NCI-H187 (cell line): ENCODE measurements around the gene C9orf85.
"Not testable (repeated sequence)": the region's sequence is repeated elsewhere in the genome, so short reads cannot be mapped to it uniquely, and the experiment has no call there.

ENCODE experiments used
- DNase-seq, 2 experiments: peaks; one replicate each; lab custom pipeline; 2025; lab: John Stamatoyannopoulos, UW

C9orf85 gene

DNA sequence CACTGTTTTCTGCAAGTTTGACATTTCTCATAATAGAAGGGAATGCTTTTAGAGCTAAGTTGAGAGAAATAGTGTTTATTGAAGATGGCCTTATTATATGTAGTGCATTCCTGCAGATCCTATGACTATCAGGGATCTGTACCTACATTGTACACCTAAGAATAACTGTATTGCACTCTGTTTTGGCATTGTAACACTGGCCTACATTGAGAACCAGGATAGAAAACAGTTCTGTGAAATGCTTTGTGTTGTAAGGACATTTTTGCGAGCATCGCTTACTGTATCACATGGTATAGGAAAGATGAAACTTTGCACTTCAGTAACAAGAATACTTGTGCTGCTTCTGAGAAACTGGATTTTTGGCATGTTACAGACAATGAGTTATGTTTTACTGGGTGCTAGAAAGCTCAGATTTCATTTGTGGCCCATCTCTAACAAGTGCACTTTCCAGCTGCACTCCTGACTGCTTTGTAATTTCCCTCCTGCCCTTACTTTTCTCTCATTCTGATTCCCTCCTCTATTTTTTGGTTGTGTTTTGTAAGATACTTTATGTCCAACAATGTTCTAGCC, 30.6 kb downstream of the C9orf85 start:
- no peak for DNase-seq

DNA sequence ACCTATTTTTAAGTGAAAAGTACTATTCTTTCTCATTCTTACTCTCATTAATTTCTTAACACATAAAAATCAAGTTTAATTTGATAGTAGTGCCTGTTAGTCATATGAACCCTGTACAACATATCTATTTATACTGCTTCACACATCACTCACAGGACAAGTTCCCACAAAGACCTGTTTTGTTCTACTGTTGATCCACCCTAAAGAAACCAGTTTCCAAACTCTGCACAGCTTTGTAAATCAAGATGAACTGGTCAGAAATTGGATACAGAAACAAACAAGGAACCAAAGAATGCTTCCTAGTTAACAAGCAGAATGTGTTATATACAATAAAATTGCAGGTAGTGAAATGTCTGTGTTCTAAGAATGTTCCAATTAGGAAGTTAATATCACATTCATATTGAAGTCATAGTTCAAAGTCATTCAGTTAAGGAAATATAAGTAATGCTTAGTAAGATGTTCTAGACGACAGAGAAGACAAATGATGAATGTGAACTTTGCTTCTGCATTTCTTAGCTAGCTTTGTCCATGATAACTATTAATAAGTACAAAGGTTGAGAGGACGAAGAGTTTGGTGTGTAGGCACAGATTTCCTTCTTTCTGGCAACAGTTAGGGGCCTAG, 33.4 kb downstream of the C9orf85 start:
- DNase-seq: no peak

DNA sequence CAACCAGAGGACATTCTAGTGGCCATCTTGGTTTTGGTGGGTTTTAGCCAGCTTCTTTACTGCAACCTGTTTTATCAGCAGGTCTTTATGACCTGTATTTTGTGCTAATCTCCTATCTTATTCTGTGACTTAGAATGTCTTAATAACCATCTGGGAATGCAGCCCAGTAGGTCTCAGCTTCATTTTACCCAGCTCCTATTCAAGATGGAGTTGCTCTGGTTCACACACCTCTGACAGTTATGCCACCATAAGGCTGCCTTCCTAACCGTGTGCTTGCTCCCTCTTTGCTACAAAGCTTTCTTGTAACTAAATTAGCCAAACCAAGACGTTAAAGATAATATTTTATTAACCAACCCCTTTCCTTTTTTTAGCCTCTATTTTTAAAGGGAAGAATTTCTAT, 43.2 kb downstream of the C9orf85 start:
- not testable (repeated sequence) for DNase-seq

DNA sequence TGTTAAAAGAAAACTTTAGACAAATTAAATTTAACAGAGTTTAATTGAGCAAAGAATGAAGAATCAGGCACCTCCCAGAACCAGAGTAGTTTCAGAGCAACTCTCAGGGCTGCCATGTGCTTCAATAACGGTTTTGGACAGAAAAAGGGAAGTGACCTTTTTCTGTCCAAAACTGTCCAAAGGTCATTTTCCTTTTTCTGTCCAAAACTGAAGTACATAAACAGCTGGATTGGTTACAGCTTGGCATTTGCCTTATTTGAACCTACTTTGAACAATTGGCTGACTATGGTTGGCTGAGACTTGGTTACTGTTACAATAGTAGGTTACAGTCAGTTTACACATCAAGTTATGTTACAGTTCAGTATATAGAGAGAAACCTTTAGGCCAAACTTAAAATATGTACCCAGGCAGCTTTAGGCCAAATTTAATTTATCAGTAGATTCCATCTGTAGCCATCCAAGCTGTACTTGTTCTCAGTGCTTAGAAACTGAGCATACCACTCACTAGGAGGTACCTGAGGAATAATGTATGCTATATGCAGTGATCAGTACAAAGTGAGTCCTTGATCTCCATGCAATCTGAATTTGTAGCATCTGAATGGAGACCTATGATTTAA, 44.0 kb downstream of the C9orf85 start:
- no peak for DNase-seq

DNA sequence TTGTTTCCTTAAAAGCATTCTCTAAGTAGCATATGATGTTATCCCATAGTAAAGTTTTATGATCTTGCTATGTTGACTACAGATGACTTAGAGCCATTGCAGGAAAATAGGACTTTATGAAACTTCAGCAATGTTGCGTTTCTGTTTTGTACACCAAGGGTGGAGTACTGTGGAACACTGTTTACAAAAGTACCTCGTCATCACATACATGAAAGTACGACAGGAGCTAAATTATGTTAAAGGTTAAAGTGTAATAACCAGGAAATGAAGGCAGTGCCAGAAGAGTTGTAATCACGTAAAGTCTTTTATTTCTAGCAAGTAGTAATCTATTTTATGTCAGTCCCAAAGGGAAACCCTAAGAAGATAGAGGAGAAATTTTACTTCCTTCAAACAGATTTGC, 50.9 kb downstream of the C9orf85 start:
- DNase-seq: no peak

DNA sequence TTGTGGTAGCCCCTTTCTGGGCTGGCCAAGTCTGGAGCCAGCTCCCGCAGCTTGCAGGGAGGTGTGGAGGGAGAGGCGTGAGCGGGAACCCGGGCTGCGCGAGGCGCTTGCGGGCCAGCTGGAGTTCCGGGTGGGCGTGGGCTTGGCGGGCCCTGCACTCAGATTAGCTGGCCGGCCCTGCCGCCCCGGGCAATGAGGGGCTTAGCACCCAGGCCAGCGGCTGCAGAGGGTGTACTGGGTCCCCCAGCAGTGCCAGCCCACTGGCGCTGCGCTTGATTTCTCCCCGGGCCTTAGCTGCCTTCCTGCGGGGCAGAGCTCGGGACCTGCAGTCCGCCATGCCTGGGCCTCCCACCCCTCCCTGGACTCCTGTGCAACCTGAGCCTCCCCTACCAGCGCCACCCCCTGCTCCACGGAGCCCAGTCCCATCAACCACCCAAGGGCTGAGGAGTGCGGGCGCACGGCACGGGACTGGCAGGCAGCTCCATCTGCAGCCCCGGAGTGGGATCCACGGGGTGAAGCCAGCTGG, 52.1 kb downstream of the C9orf85 start:
- not testable (repeated sequence) for DNase-seq

DNA sequence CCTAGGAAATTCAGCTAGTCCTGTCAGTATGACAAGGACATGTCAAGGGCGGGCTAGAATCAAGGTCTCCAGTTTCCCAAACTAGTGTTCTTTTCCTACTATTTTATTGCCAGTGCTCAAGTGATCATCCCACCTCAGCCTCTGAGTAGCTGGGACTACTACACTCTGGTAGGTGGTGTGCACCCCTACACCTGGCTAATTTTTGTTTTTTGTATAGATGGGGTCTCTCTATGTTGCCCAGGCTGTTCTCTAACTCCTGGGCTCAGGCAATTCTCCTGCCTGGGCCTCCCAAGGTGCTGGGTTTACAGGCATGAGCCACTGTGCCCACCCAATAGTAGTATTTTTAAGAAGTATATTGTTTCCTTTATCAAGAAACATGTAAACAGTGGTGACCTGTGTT, 54.0 kb downstream of the C9orf85 start:
- no peak for DNase-seq

DNA sequence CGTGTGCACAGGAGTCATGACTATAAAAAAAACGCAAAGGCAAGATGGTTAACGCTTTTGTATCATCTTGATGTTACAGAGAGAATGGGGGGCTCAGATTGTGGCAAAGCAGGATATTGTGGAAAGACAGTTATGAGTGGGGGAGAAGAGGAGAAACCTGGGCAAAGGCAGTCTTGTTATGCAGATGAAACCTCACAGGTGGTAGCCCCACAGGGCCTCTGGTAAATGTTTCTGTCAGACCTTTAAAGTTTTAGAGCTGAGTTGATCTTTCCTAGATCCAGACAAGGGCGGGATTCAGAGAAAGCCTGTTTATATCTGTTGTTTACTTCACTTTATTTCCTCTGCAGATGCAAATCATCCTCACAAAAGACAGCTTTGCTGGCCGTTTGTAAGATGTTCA, 55.2 kb downstream of the C9orf85 start:
- no peak for DNase-seq

DNA sequence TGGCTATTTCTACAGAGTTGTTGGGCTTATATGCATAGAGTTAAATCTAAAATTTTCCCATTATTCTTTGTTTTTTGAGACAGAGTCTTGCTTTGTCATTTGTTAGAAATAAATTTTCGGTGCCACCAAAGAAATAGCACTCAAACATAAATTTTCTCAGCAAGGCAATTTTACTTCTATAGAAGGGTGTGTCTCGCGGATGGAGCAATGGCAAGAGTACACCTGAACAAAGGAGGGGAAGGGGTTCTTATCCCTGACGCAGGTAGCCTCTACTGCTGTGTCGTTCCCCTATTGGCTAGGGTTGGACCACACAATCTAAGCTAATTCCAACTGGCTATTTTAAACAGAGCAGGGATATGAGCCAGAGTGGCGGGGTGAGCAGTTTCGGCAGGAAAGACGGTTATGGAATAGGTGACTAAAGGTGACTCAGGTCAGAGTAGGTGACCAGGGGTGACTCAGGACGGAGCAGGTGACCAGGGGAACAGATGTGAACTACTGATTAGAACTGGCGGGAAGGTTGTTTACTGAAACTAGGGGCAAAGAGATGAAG, 57.2 kb downstream of the C9orf85 start:
- DNase-seq: no peak

DNA sequence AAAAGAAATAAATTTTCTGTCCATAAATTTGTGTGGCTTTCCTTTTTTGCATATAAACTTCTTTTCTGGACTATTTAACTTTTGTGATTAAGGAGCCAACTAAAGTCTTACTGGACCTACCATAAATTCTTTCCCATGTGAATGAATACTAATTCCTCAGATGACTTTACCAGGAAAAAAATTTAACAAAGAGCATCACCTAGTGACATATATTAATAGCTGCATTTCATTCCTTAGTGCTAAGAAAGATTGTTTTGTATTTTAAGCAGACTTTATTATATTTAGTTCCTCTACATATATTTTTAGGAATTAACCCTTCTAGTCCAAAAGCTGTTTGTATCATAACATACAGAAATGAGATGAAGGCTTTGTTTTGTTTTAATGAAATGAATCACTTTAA, 64.4 kb downstream of the C9orf85 start:
- no peak for DNase-seq

DNA sequence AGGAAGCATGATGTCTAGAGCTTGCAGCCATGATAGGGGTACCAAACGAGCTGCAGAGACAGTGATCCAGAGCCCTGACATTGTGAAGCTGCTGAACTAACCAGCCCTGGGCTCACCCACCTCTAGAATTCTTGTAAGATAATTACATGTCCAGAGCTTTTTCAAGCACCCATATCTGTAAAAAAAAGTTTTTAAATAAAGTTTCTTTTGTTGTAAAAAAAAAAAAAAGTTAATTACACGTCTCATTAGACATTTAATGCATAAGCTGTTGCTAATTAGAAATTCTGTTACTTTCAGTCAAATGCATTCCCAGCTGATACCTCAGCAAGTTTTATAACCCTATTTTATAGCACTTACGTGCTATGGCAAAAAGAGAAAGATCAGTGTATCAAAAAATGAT, 65.6 kb downstream of the C9orf85 start:
- no peak for DNase-seq

DNA sequence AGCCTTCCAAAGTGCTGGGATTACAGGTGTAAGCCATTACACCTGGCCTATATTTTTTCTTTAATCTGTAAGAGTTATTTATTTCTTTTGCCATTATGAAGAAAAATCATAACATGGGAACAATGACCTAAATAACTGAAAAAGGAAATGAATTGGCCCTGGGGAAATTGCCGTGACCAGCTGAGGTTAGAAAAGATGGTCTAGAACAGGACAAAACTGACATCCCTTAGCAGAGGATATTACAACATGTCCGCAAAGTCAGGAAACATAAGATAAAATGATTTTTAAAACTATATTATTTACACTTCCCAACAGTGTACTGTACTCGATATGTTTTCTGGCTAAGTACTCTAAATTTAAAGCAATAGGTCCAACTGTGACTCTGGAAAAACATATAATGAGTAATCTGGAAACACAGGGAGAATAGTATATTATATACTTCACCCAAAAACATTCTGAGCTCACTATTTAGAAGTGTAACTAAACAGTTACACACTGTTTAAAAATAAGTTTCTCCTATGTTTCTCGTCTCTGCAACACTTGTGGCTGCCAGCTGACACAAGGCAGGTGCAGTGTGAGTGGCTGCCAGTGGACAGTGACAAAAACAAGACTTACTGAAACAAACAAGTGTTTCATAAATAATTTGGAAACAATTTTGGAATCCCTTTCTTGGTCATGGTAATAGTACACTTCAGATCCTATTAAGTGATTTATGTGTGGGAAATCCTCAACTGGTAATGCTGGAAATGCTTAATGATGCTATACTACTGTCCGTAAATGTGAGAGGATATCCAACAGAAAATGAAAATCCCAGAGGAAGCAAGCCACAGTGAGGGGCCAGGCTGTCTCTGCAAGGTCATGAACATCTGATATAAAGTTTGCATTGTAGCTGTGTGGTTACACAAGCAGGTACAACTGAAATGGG, 69.1 kb downstream of the C9orf85 start:
- no peak for DNase-seq

DNA sequence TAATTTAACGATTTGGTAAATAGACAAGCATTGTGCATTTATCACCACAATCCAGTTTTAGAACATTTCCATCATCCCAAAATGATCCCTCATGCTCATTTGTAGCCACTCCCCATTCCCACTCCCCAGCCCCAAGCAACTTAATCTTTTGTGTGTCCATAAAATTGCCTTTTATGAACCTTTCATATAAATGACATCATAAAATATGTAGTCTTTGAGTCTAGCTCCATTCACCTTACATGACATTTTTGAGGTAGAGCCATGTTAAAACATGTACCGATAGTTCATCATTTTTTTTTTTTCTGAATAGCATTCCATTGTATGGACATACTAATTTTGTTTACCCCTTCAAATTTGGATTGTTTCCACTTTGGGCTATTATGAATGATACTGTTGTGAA, 70.5 kb downstream of the C9orf85 start:
- no peak for DNase-seq

DNA sequence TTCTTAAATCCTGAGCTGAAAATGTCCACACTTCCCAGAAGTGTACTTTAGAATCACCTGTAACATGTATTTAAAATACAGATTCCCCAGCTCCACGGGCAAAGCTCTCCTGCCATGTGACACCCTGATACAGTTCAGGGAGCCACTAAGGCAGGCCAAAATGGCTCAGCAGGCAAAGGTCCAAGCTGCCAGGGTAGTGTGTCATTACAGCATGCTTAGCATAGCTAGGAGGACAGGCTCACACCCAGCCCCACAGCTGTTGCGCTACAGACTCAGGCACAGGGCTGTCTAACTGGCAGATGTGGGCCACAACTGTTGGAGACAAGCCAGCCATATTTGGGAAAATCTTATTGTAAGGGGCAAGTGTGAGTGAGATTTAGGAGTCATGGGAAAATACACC, 73.0 kb downstream of the C9orf85 start:
- DNase-seq: no peak

DNA sequence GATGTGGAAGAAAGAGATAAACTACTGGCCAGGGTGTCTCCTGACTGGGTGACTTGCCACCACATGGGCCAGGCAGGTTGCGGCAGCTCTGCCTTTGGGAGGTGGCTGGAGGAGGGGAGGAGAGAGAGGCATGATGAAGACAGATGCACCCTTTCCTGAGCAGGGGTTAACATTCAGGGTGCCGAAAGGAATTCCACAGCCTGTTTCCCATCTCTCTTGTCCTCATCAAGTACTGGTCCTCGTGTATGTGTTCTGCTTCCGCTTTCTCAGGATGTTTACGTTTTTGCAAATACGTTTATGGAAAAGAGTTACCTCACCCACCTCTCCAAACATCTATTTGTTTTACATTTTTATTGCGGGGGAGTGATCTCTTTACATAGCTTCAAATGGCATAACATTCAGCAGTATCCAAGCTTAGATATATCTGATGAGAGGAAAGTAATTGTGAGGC, 73.4 kb downstream of the C9orf85 start:
- no peak for DNase-seq

DNA sequence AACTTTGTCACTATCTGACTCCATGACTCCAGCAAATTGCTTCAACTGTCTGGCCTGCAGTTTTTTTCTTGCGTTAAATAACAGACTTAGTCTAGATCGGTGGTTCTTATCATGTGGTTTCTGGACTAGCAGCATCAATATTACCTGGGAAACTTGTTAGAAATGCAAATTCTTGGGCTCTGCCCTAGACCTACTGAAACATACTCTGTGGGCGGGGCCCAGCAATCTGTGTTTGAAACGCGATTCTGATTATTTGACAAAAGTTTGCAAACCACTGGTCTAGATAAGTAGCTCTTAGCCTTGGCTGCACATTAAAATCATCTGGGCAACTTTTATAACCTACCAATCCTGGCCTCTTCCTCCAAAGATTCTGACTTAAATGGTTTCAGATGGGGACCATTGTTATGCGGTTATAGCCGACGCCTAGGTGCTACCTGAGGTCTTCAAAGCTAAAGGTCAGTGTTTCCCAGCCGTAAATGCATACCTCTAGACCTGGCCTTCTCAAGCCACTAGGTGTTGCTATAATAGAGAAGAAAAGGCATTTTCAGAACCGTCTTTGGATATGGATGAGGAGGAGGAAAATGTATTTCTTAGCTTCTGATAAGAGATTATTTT, 74.0 kb downstream of the C9orf85 start:
- DNase-seq: no peak

DNA sequence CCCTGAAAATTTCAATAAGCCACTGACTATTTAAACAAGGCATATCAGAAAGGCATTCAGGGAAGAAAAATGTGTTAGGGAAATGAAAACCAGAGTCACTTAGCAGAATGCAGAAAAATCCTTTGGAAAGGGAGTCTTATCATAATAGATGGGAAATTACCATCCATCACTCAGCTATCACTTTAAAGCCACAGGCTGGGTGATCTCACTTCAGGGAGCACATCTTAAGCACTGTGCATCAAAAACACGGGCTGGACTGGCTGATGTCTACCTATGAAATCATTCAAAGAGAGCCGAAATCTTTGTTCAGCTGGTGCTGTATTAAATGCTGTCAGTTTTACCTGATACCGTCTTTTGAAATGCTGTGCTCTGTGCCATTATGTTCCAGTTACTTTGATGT, 75.5 kb downstream of the C9orf85 start:
- no peak for DNase-seq

DNA sequence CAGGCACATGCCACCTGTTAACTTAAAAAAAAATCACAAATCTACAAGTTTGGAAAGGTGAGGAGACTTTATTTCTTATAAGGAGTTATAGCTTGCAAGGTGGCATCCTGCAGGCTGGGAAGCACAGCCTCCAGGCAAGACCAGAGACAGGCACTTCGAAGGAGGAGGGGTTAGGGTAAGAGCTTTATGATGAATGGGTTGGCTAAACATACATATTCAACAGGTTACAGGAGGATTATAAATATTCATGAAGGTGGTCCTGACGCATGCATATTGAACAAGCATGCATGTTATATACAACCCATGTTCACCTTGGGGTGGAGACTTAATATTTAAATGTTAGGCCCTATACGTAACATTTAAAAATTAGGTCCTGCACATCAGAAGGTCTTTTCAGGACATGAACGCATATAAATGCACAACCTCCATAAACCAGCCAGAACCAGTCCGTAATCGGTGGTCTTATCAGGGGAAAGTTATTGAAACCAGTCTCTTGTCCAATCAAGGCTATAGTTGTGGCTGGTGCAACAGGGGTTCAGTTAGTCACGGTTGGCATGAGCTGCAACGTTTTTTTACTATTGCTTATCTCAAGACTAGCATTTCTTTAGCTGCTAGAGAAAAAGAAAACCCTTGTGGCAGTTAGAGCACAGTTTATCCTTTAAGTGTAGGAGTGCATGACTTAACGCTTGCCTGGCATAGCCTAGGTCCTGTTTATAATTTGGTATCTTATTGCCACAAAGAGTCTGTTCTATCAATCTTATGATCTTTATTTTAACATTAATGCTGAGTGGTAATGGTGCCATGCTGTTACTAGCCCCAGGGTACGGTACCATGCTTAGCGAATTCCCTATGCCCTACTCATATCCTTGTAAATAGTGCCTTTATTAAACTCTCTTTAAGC, 76.3 kb downstream of the C9orf85 start:
- no peak for DNase-seq

DNA sequence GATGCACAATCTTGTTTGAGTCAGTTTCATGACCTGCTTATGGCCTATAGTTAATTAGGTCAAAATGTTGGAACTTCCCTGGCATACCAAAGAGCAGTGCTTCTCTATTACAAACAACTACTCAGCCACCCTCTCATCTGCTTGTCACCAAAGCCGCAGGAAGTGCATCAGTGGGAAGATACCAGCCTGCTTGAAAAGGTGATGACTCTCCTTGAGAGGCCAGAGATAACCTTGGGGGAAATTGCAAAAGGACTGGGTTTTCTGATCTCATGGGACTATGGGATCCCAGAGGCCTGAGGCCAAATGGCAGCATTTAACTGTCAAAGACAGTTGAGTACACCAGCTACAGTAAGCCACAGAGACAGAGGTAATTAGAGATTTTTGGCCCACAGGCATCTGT, 79.0 kb downstream of the C9orf85 start:
- DNase-seq: no peak

DNA sequence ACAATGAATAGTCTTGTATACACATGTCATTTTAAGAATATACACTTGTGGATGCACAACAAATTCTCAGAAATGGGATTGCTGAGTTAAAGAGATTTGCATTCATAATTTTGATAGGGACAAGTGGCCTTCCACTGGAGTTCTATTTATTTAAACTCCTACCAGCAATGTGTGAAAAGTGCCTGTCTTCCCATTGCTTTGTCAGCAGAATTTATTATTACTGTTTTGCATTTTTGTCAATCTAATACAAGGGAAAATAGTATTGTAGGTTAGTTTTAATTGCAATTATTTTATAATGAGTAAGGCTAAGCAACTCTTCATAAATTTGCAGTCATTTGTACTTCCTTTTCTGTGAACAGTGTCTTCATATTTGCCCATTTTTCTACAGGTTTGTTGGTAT, 94.0 kb downstream of the C9orf85 start:
- no peak for DNase-seq

DNA sequence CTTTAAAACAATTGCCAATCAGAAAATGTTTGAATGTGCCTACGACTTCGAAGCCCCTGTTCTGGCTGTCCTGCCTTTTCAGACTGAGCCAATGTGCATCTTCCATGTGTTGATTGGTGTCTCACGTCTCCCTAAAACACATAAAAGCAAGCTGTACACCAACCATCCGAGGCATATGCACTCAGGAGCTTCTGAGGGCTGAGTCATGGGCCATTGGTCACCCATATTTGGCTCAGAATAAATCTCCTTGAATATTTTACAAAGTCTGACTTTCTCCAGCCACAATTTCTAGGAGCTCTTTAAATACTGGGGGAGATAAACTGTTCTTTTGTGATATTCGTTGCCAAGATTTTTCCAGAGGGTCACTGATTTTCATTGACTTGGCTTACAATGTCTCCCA, 95.1 kb downstream of the C9orf85 start:
- DNase-seq: no peak
